NCI-H526 (cell line): ENCODE measurements around the gene CMBL.
"Not testable (repeated sequence)": the region's sequence is repeated elsewhere in the genome, so short reads cannot be mapped to it uniquely, and the experiment has no call there.

Experiments used
- DNase-seq, 2 experiments: peaks; one replicate each; lab custom pipeline; 2025; lab: John Stamatoyannopoulos, UW

The CMBL gene

GRCh38 chr5:10285362-10285761 lies 22.3 kb downstream of the CMBL start:
- DNase-seq, result not testable (repeated sequence)

GRCh38 chr5:10283927-10284635 lies 23.6 kb downstream of the CMBL start:
- peak; percentile 48 to 93 for DNase-seq

GRCh38 chr5:10279925-10280720 lies 27.6 kb downstream of the CMBL start:
- no peak for DNase-seq

DNA sequence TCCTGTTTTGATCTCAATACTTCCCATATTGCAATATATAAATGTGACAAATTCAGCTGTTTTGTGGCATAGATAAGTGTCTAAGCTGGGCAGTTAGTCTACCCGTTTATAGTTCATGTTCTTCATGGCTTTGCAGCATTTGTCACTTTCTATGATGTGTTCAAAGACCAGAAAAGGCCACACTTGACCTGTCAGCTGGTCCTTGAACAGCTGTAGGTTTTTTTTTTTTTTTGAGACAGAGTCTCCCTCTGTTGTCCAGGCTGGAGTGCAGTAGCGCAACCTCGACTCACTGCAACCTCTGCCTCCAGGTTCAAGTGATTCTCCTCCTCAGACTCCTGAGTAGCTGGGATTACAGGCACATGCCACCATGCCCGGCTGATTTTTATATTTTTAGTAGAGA lies 28.4 kb downstream of the CMBL start:
- no peak for DNase-seq

DNA sequence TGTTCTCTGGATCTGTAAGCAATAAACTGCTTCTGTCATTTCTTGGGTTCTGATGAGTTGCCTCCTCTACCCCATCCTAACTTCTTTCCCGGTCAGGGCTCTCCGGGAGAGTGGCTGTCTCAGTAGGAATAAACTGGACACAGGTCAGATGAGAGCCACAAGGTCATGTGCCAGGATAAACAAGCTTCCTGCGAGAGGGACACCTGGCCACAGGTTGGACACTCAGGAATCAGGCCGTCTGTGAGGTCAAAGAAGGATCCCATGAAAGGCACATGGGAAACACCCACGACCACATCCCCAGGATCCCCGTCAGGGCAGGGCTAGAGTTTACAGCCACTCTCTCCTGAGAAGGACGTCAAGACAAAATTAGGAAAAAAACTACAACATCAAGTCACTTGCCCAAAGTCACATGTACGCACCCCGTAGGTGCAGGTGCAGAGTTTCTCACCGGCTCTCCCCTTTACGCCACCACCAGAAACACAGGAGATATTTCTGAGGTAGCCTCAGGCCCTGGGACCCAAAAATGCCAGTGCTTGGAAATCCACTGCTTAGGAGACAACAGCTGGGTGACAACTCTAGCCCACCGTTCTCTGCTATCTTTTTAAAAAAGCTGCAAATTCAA lies 28.9 kb downstream of the CMBL start:
- no peak for DNase-seq

DNA sequence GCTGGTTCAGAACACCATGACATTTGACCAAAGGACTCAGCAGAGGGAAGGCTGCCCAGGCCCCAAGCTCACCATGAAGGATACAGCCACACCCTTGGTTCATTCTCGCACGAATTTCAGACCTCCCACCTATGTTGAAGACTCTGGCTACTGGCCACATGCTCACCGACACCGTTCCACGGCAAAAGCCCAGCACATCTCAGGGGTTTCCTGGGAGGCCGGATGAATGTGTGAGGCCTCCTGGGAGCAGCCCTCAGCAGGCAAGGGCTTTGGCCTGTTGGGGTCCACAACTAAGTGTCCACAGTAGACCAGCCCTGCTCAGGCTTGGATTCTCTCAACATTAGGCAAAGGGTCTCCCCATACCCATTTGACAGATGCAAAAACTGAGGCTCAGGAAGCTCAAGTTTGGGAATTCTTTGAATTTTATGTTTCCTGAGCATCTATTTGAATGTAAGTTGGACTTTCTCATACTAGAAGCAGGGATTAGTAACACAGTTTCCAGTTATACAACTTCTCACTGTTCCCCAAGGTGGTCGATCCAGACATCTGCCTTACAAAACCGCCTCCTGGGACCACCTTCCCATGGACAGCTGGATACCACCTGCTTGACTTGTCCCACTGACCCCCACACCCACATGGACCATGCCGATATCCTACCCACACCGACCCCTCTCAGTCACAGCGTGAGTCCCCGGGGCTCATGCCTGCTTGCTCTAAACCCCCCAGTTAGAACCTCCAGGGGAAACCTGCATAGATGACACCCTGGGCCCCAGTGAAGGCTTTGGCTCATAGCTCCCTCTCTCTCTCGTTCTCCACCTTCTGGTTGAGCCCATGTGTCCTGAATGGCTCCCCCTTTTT lies 29.7 kb downstream of the CMBL start:
- no peak for DNase-seq

DNA sequence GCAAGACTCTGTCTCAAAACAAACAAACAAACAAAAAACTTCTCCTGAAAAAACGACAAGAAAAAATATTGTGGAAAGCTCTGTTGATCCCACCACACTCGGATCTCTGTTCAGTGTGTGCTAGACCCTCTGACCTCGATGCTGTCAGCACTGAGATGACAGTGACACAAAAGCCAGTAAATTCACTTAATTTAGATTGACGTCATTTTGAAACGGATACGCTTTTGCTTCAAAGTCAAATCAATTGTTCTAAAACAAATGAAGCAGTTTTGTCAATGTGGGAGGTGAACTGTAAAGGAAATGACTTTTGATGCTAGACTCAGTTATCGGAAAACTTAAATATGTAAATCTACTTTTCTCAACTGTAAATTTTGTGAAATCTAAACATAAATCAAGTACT lies 31.0 kb downstream of the CMBL start:
- DNase-seq, result no peak

- DNase-seq, result no peak
These were observed 31.7 kb downstream of the CMBL start for GRCh38 chr5:10275991-10276390.

DNA sequence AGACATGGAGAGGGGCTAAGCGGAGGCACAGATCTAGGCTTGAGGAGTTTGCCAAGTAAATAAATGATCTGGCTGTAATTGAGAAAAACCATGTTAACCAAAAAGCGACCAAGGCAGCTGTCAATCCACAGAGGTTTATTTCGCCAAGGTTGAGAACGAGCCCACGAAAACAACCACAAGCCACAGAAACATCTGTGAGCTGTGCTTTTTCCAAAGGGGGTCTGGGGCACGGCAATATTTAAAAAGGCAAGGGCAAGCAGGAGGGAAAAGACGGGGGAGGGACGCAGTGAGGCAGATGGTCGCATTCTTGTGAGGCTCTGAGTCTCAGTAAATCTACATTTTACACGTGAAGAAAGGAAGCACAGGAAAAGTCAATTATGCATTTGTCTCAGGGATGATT lies 32.2 kb downstream of the CMBL start:
- DNase-seq, result no peak

- DNase-seq, result not testable (repeated sequence)
These were observed 34.9 kb downstream of the CMBL start for GRCh38 chr5:10272875-10273209.

DNA sequence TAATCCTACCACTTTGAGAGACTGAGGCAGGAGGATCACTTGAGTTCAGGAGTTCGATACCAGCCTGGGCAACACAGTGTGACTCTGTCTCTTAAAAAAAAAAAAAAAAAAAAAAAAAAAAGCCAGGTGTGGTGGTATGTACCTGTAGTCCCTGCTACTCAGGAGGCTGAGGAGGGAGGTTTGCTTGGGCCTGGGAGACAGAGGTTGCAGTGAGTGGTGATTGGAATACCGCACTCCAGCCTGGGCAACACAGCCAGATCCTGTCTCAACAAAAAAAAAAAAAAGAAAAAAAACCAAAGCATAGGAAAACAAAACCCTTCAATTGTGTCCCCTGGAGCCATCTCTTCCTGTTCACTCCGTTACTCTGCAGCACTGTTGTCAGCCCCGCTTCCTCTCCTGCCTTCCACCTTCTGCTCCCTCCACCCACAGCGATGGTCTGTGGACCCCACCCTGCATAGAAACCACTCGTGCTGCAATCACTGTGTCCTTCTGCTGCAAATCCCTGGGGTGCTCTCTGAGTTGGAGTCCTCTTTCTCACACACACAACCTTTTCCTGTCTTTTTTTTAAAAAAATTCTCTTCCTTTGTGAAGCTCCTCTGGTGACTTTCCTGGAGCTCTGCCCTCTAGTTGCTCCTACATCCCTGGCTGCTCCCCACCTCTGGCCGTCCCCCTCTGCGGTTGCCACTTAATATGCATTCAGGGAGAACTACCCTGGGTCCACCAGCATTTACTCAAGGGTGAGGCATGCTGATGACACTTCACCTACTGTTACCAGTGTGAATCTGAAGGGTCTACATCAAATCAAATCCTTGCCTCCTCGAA lies 35.4 kb downstream of the CMBL start:
- no peak for DNase-seq

- DNase-seq, result no peak
These were observed 39.6 kb downstream of the CMBL start for GRCh38 chr5:10268100-10268499.

DNA sequence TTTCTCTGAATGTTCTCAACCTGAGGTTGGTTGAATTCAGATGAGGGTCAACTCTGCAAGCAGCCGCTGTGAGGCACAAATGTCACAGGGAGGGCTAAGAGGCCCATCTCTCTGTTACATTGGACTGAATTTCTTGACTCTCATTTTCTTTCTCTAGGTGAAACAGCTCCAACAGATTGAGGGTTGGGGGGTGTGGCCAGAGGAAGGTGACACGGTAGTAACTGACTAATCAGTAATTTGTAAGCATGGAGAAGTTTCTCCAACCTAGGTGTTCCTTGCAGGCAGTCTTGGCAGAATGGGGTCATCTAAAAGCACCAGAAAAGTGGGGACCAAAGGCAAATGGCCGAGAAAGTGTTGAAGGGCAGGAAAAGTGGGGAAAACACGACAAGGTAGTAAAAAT lies 40.9 kb downstream of the CMBL start:
- DNase-seq, result no peak

DNA sequence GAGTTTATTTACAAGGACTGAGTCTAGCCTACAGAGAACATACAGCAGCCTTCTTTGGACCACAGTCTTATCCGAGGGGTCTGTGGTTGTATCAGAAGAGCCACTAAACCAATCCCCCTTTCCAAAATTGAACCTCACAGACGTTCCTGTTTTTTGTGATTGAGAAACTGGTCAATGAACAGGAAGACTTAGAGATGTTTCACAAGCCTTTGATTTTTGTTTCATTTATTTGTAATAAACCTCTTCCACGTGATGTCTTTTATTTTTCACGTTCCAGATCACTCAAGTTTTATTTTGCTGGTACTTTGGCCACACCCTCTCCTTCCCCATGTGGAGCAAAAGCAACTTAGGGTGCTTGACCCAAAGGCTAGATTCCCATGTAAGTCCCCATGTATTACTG lies 41.6 kb downstream of the CMBL start:
- DNase-seq, result no peak

DNA sequence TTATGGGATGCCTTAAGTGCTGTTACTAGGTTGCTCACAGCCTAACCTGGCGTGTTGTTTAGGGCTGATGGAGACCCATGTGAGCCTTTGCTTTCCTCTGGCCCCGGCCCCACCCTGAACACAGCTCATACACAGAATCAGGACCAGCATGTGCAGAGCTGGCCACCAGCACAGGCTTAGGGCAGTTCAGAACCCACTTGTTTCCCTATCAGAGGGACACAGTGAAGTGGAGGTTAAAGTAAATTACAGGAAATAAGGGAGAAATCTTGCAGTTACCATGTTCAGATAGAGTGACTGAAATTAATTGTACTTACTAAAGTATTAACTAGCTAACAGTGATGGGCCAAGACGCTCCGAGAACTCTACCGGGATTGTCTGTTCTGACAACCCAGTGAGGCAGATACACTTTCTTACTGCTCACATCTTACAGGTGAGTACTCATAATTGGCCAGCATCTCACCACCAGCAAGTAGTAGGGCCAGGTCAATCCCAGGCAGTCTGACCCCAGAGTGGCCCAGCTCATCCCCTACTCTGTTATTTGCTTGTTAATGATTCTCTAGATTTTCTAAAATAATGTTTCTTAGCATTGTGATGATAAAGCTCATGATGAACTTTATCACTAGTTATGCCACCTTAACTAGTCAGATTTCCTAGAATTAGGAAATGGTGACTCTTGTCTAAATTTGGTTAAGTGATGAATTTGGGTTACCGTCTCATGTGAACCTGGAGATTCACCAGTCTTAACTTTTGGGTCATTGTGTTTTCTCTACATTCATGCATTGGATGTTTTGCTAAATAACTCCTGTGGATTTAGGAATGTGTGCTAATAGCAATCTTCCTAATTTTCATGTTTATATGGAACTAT lies 42.2 kb downstream of the CMBL start:
- DNase-seq, result no peak

DNA sequence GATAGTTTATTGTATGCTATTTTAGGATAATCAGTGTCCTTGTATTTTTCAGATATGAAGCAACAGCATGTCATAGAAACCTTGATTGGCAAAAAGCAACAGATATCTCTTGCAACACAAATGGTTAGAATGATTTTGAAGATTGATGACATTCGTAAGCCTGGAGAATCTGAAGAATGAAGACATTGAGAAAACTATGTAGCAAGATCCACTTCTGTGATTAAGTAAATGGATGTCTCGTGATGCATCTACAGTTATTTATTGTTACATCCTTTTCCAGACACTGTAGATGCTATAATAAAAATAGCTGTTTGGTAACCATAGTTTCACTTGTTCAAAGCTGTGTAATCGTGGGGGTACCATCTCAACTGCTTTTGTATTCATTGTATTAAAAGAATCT lies 43.1 kb downstream of the CMBL start:
- no peak for DNase-seq

DNA sequence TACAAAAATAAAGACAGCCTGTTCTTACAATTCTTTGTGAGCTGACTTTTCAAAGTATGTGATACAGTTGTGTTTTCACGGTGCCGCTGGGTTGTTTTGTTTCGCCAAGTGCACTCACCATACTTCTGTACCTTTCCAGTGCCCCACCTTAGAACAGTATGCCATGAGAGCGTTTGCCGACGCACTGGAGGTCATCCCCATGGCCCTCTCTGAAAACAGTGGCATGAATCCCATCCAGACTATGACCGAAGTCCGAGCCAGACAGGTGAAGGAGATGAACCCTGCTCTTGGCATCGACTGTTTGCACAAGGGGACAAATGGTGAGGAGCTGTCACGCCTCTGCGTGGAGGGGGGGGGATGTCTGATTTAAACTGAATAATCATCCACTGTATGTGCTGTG lies 44.7 kb downstream of the CMBL start:
- DNase-seq, result no peak

DNA sequence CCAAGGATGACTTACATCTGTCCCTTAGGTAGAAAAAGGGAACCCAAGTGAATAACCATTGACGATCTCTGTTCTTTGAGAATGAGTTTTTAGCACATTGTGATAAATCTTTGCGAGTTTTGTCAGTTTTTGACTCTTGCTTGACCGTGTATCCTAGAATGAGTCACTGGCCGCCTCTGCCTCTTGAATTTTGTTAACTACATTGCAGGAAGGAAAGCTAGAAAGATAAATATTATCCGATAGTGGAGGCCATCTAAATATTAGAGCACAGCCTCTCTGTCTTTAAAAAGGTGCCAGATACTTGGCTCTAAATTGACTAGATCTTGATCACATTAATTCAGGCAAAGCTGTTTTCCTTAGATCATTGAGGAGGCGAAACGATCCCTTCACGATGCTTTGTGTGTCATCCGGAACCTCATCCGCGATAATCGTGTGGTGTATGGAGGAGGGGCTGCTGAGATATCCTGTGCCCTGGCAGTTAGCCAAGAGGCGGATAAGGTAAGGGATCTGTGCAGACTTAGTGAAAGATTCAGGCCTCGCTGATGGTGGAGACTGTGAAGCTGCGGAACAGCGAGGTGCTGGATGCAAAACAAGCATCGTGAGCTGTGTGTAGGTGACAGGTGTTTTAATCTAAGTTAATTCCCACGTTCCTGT lies 45.5 kb downstream of the CMBL start:
- no peak for DNase-seq

- DNase-seq, result no peak
These were observed 46.6 kb downstream of the CMBL start for GRCh38 chr5:10261065-10261464.

DNA sequence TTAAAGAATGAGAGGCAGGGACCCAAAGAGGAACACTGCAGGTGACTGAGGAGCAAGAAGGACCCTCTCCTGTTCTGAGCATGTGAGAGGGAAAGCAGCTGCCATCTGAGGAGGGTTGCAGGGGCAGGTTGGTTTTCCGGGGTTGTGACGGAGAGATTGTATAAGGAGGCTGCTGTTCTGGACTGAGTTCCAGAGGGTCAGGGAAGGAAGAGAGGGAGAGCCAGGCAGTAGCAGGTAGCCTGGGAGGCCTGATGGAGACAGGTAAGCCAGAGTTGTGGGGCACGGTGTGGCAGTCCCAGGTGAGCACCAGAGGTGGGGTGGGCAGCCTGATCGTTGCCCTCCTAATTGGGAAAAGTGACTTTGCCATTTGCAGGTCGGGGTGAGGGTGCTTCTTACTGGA lies 47.8 kb downstream of the CMBL start:
- DNase-seq, result no peak
